ENCODE results near the gene ATRIP. TPM values are rescaled to one million over a fixed set of nuclear protein-coding genes. Genes with fewer than 3 reads are reported as not detected.
A peak's percentile ranks its signal among the peaks of the same experiment; 100 is the strongest.

ATRIP gene
- total and polyA plus RNA-seq, 2 of the 4 experiments (the other 2 are of a cell fraction) = 6.8 to 10.8 TPM

DNA sequence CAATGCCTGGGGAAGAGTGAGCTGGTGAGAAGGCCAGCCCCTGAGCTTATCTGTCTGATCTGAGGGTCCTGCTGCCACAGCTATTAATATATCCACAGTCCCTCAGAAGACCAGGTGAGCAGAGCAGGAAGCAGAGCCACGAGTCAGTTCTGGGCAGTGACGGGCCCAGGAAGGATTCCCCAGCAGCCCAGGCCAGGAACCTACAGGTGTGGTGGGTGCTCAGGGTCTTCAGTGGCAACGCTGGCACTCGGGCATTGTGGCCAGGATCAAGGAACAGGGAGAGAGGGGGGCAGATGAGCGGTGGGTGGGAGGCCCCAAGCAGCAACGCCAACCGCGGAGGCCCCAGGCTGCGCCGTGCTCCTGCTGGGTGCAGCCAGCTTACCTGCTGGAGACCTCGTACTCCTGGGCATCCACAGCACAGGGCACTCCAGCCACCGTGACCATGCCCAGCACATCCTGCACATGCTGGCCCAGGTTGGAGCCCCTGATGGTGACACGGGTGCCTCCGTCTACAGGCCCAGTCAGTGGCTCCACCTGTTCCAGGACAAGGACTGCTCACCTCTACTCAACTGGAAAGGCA is 28.9 kb upstream of the ATRIP start:
- Histone ChIP-seq H4K91ac (ENCODE audit: insufficient read depth, low read depth, low read length) (no peak overlapping the region), H3K27ac (ENCODE audit: insufficient read depth, low read length) (no peak overlapping the region), H3K36me3 (ENCODE audit: control insufficient read depth, insufficient read depth, low read length) (peaks cover 51% of the 10 kb centered on the region), H3K23ac (ENCODE audit: low read depth, low read length) (no peak overlapping the region), H2BK120ac (ENCODE audit: low read depth, low read length) (no peak overlapping the region), H2BK15ac (ENCODE audit: low read depth, low read length) (no peak overlapping the region), H2BK5ac (ENCODE audit: low read depth, low read length, poor library complexity, severe bottlenecking) (no peak overlapping the region), H2AK5ac (ENCODE audit: low read depth, low read length) (no peak overlapping the region), H4K8ac (ENCODE audit: low read depth in 2 of 2, low read length in 2 of 2) (no peak overlapping the region), H3K9me3 (ENCODE audit: control insufficient read depth, insufficient read depth, low read length) (no peaks in the 10 kb centered on the region), H4K5ac (ENCODE audit: low read depth, low read length) (no peak overlapping the region), H3K9ac (ENCODE audit: low read depth, low read length) (no peak overlapping the region), H3K18ac (ENCODE audit: low read depth, low read length) (no peak overlapping the region), H3K9me1 (ENCODE audit: insufficient read depth, low read length) (no peaks in the 10 kb centered on the region), H2AFZ (replicated peaks; ENCODE audit: low read length, poor library complexity) (no peak overlapping the region), H3K4ac (ENCODE audit: low read depth, low read length) (no peak overlapping the region), H3K14ac (replicated peaks; ENCODE audit: low read depth, low read length) (no peak overlapping the region), H2AK9ac (replicated peaks; ENCODE audit: low read depth, low read length, poor library complexity) (peak overlapping the region; percentile 55), H4K20me1 (ENCODE audit: insufficient read depth, low read length) (no peaks in the 10 kb centered on the region; the same call in 1 of the 2 replicates), H3K56ac (ENCODE audit: extremely low read depth, insufficient read depth, low read length) (no peak overlapping the region), H3K4me2 (ENCODE audit: low read depth, low read length) (no peak overlapping the region), H3K4me3 (ENCODE audit: insufficient read depth, low read depth, low read length) (no peak overlapping the region), H3K27me3 (ENCODE audit: control insufficient read depth, insufficient read depth, low read length) (no peaks in the 10 kb centered on the region), H3K79me1 (ENCODE audit: low read depth in 1 of 2, low read length in 2 of 2) (peaks cover 0 to 14% of the 10 kb centered on the region in 2 experiments; a peak in 3 of 4 replicates), H3K4me1 (ENCODE audit: control insufficient read depth, insufficient read depth, low read length) (no peaks in the 10 kb centered on the region), H2BK20ac (ENCODE audit: low read depth, low read length) (no peak overlapping the region)
- DNase-seq (no peak), ATAC-seq (ENCODE audit: low read depth) (no peak)
- 98% methylated on average over 9 of the region's 14 CpGs; no CpG with 5 or more reads in 1 of the 2 experiments for WGBS, 2 experiments (ENCODE audit: extremely low coverage in 2 of 2, insufficient read length in 1 of 2)
- ChIA-PET POLR2A (ENCODE audit: unreplicated experiment) (no interaction called here), CTCF (no interaction called here)
- intact Hi-C loops (cut with micrococcal nuclease) (no loop called here), in situ Hi-C loops (cut with MboI; ENCODE audit: low sequenced_read_pairs) (no loop called here), dilution Hi-C loops (cut with HindIII; ENCODE audit: low sequenced_read_pairs, unreplicated experiment) (no loop called here)
- no peak for TF ChIP-seq NFE2L2 (IDR thresholded peaks at IDR 0.05; ENCODE audit: low read depth, low read length)
- no peak for TF ChIP-seq FOS (IDR thresholded peaks at IDR 0.05; ENCODE audit: low read depth, low read length)
- no peak for TF ChIP-seq RAD21 (IDR thresholded peaks at IDR 0.05; ENCODE audit: low read length)
- no peak for TF ChIP-seq CHD1 (IDR thresholded peaks at IDR 0.05; ENCODE audit: low read depth, low read length)
- no peak for TF ChIP-seq POLR2A (IDR thresholded peaks at IDR 0.05; ENCODE audit: low read depth, low read length)
- TF ChIP-seq MAZ (IDR thresholded peaks at IDR 0.05; ENCODE audit: borderline replicate concordance, low read depth, low read length) = no peak
- no peak for TF ChIP-seq MAFK (IDR thresholded peaks at IDR 0.05; ENCODE audit: low read depth, low read length)
- TF ChIP-seq RFX5 (IDR thresholded peaks at IDR 0.05; ENCODE audit: low read depth, low read length) = no peak
- TF ChIP-seq, protein P1, sequence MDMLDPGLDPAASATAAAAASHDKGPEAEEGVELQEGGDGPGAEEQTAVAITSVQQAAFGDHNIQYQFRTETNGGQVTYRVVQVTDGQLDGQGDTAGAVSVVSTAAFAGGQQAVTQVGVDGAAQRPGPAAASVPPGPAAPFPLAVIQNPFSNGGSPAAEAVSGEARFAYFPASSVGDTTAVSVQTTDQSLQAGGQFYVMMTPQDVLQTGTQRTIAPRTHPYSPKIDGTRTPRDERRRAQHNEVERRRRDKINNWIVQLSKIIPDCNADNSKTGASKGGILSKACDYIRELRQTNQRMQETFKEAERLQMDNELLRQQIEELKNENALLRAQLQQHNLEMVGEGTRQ (IDR thresholded peaks at IDR 0.05; ENCODE audit: low read depth, low read length) = no peak
- BruUV-seq (replicated peaks) = no TSS peak

Data from IMR-90 (cell line).